Esophagus squamous epithelium (tissue), 5 donors: ENCODE measurements around the gene ICA1. TPM values are rescaled to one million over a fixed set of nuclear protein-coding genes. Genes with fewer than 3 reads are reported as not detected.

Experiments used
- DNase-seq: peaks from one replicate; lab custom pipeline; 2025; lab: John Stamatoyannopoulos, UW
- H3K27ac ChIP-seq, 4 donors: fragments of 200-600 bp; sonication (generic); one replicate each; pipeline ENCODE4 v1.5.1; 2016 to 2019; ENCODE audit warnings: mild to moderate bottlenecking in 1 of 4
- H3K27me3 ChIP-seq, 4 donors: fragments of 200-600 bp; sonication (generic); 1 replicate in 3 of 4; 2 replicates in 1 of 4; pipeline versions ENCODE4 v1.5.1 to v1.6.0; 2017 to 2021; ENCODE audit warnings: antibody characterized with exemption in 1 of 4
- H3K36me3 ChIP-seq, 3 donors: fragments of 200-600 bp; sonication (generic); one replicate each; pipeline ENCODE4 v1.5.1; 2016 to 2019
- H3K4me1 ChIP-seq, 3 donors: fragments of 200-600 bp; sonication (generic); one replicate each; pipeline ENCODE4 v1.5.1; 2017 to 2019
- H3K4me3 ChIP-seq, 4 donors: fragments of 200-600 bp; sonication (generic); 1 replicate in 3 of 4; 2 replicates in 1 of 4; pipeline ENCODE4 v1.5.1; 2016 to 2019; ENCODE audit warnings: mild to moderate bottlenecking in 2 of 4, moderate library complexity in 1 of 4
- H3K9me3 ChIP-seq, 3 donors: fragments of 200-600 bp; sonication (generic); one replicate each; pipeline ENCODE4 v1.5.1; 2016 to 2019
- POLR2A ChIP-seq, 4 donors: fragments of 450-650 bp; IDR thresholded peaks; one replicate each; pipeline ENCODE4 v1.6.1; 2017; ENCODE audit warnings: antibody characterized with exemption in 4 of 4, mild to moderate bottlenecking in 4 of 4, moderate library complexity in 3 of 4
- WGBS, 2 donors: methylation state at CpG; one replicate each; pipeline ENCODE4 v1.1.5; 2018; 5-methylcytosine and 5-hydroxymethylcytosine counted together
- intact Hi-C: fragments of 100-400 bp; cut with DNase I; formaldehyde crosslinking; loops from one replicate; pipeline ENCODE4 v1.15.0; 2022
- total RNA-seq, 4 donors: library from RNA; depleted of rRNA; stranded (reverse); fragments of >200 nt; gene quantifications; one replicate each; pipeline ENCODE4 v1.1.0, GENCODE V29; 2016
- TF ChIP-seq, protein P1 (sequence below), 6 experiments: fragments of 450-650 bp in 4 of 6; fragments of 200-600 bp in 2 of 6; sonication (generic) in 2 of 6; IDR thresholded peaks; one replicate each; pipeline ENCODE4 v1.5.1; 2016 to 2019; ENCODE audit warnings: antibody characterized with exemption in 6 of 6, mild to moderate bottlenecking in 4 of 6, moderate library complexity in 4 of 6
- donor health status: DM: yes; HTN: yes; CAD: no.

The ICA1 gene
- total RNA-seq, 4 donors from 2014 or later, result 5.6 to 12.6 (median 9.6) TPM

DNA sequence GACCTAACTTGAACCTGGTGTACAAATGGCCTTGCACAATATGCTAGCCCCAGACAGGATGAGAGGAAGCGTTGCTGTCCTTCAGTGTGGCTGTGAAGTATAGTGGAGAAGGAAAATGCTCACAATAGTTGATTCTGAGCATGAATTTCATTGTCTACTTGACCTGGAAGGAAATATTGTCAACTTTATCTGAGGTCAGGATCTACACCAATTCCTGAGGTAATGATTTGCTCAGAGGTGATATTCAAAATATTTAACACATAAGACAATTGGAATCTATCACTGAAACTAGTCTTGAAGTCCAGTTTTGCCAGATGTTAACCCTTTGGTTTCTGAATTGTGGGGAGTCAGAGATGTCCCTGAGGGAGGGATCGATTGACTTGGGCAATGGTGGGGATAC, 20.9 kb upstream of the ICA1 start:
- TF ChIP-seq POLR2A (IDR thresholded peaks at IDR 0.05), result no peak
- TF ChIP-seq, protein P1, sequence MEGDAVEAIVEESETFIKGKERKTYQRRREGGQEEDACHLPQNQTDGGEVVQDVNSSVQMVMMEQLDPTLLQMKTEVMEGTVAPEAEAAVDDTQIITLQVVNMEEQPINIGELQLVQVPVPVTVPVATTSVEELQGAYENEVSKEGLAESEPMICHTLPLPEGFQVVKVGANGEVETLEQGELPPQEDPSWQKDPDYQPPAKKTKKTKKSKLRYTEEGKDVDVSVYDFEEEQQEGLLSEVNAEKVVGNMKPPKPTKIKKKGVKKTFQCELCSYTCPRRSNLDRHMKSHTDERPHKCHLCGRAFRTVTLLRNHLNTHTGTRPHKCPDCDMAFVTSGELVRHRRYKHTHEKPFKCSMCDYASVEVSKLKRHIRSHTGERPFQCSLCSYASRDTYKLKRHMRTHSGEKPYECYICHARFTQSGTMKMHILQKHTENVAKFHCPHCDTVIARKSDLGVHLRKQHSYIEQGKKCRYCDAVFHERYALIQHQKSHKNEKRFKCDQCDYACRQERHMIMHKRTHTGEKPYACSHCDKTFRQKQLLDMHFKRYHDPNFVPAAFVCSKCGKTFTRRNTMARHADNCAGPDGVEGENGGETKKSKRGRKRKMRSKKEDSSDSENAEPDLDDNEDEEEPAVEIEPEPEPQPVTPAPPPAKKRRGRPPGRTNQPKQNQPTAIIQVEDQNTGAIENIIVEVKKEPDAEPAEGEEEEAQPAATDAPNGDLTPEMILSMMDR (IDR thresholded peaks at IDR 0.05), result no peak
- H3K27me3 ChIP-seq, result no peaks in the 10 kb centered on the region
- H3K36me3 ChIP-seq, result no peaks in the 10 kb centered on the region
- H3K4me1 ChIP-seq, result no peaks in the 10 kb centered on the region
- H3K27ac ChIP-seq, result no peak overlapping the region
- DNase-seq, result no peak
- intact Hi-C loops, result no loop called here
- 77 to 80% methylated on average over 2 of the region's 2 CpGs for WGBS, 2 donors
- no peaks in the 10 kb centered on the region for H3K9me3 ChIP-seq
- no peak overlapping the region for H3K4me3 ChIP-seq

DNA sequence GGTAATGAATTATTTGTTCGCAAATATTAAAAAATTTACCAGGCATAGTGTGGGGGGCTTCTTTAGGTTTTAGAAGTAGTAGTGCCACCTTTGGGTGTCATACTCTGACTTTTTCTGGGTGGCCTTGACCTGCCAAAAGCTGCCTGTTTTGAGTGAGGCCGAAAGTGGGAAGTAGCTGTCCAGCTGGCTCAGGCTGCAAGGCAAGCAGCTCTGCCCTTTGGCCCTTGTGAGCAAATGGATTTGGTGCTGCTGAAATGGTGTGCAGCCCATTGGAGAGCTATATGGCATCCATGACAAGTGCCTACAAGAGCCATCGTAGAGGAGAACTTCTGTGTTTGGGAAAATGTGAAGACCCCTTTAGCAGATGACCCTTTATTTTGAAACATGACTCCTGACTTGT, 20.2 kb upstream of the ICA1 start:
- no peaks in the 10 kb centered on the region for H3K27me3 ChIP-seq
- no peak for TF ChIP-seq POLR2A (IDR thresholded peaks at IDR 0.05)
- TF ChIP-seq, protein P1 (IDR thresholded peaks at IDR 0.05), result no peak
- H3K27ac ChIP-seq, result no peak overlapping the region
- H3K4me1 ChIP-seq, result no peaks in the 10 kb centered on the region
- intact Hi-C loops, result no loop called here
- H3K9me3 ChIP-seq, result no peaks in the 10 kb centered on the region
- no peak for DNase-seq
- no peak overlapping the region for H3K4me3 ChIP-seq
- WGBS, 2 donors, result 71 to 75% methylated on average over 3 of the region's 3 CpGs
- H3K36me3 ChIP-seq, result no peaks in the 10 kb centered on the region

DNA sequence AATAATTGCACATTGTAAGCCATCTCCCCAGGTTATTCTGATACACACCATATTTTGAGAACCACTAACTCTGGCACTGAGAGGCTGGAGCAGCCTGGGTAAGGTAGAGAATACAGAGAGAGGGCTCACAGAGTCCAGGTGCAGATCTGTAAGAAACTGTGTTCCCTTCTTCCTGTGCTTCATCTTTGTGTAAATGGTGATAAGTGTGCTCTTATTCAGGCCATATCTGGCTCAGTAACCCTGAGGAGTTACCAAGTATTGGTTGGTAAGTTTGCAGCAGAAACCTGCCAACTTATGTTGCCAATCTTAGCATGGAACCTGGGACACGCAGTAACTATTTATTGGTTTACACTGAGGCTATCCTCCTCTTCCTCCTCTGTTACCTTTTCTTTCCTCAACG, 16.2 kb upstream of the ICA1 start:
- Histone ChIP-seq H3K27me3 (no peaks in the 10 kb centered on the region), H3K27ac (no peak overlapping the region), H3K36me3 (no peaks in the 10 kb centered on the region), H3K9me3 (no peaks in the 10 kb centered on the region), H3K4me1 (no peaks in the 10 kb centered on the region), H3K4me3 (no peak overlapping the region)
- TF ChIP-seq, protein P1 (IDR thresholded peaks at IDR 0.05), result no peak
- no peak for TF ChIP-seq POLR2A (IDR thresholded peaks at IDR 0.05)
- WGBS, 2 donors, result 52 to 84% methylated on average over 2 of the region's 2 CpGs
- no peak for DNase-seq
- intact Hi-C loops, result no loop called here

DNA sequence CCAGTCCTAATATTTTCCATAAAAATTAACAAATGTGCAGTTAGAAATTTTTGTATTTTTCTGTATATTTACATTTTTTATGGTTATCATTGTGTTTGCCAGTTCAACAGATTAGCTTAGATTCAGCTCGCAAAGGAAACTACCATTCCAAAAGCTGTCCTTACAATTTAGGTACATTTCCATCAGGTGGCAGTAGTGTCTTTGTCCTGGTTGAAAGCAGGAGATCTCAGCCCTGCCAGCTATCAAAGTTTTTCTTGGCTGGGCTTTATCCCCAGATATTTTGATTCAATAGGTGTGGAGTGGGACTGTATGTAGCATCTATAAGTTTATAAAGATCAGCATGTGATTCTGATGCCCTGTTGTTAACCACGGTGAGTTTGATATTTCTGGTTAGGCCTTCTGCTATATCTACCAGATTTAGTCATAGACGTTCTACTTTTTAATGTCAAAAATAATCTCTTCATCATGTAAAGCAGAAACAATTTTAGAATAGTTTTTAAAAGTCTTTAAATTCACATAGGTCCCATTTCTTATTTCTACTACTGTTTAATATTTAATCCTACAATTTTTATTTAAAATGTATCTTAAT, 15.5 kb upstream of the ICA1 start:
- WGBS, 2 donors, result 79 to 83% methylated on average over 3 of the region's 3 CpGs
- Histone ChIP-seq H3K27ac (no peak overlapping the region), H3K4me3 (no peak overlapping the region), H3K9me3 (no peaks in the 10 kb centered on the region), H3K4me1 (no peaks in the 10 kb centered on the region), H3K27me3 (no peaks in the 10 kb centered on the region), H3K36me3 (no peaks in the 10 kb centered on the region)
- TF ChIP-seq, protein P1 (IDR thresholded peaks at IDR 0.05), result peak in 2 of 6 experiments; percentile 8
- TF ChIP-seq POLR2A (IDR thresholded peaks at IDR 0.05), result no peak
- intact Hi-C loops, result no loop called here
- no peak for DNase-seq

DNA sequence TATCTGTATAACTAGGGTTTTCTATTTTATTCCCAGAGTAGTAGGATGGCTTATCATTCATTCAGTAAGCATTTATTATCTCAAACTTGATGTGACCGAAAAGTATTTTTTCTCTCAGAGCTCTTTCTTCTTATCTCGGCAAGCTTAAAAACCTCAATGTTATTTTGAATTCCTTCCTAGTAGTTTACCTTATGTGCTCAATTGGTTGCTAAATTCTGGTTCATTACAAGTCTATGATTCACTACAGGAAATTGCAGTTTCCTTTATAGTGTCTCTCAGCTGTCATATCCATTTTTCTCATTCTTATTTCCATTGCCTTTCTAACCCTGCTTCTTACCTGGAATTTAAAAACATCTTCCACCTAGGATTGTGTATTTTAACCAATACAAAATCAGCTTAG, 12.6 kb upstream of the ICA1 start:
- Histone ChIP-seq H3K36me3 (no peaks in the 10 kb centered on the region), H3K4me1 (no peaks in the 10 kb centered on the region), H3K27ac (no peak overlapping the region), H3K27me3 (no peaks in the 10 kb centered on the region), H3K9me3 (no peaks in the 10 kb centered on the region), H3K4me3 (no peak overlapping the region)
- TF ChIP-seq, protein P1 (IDR thresholded peaks at IDR 0.05), result no peak
- TF ChIP-seq POLR2A (IDR thresholded peaks at IDR 0.05), result no peak
- 78 to 90% methylated on average over 2 of the region's 2 CpGs for WGBS, 2 donors
- intact Hi-C loops, result no loop called here
- DNase-seq, result no peak
